GM12872 (cell line): Measurements from ENCODE around the gene STAP1.

Source experiments
- TF ChIP-seq, protein P1 (sequence below): IDR thresholded peaks from 3 replicates; pipeline ENCODE4 v1.5.1; 2011; ENCODE audit warnings: low read depth, mild to moderate bottlenecking, low read length, moderate library complexity; ENCODE audit not compliant: insufficient read depth

STAP1 gene

GRCh38 chr4:67533112-67533511 lies 25.4 kb upstream of the STAP1 start:
- TF ChIP-seq, protein P1, sequence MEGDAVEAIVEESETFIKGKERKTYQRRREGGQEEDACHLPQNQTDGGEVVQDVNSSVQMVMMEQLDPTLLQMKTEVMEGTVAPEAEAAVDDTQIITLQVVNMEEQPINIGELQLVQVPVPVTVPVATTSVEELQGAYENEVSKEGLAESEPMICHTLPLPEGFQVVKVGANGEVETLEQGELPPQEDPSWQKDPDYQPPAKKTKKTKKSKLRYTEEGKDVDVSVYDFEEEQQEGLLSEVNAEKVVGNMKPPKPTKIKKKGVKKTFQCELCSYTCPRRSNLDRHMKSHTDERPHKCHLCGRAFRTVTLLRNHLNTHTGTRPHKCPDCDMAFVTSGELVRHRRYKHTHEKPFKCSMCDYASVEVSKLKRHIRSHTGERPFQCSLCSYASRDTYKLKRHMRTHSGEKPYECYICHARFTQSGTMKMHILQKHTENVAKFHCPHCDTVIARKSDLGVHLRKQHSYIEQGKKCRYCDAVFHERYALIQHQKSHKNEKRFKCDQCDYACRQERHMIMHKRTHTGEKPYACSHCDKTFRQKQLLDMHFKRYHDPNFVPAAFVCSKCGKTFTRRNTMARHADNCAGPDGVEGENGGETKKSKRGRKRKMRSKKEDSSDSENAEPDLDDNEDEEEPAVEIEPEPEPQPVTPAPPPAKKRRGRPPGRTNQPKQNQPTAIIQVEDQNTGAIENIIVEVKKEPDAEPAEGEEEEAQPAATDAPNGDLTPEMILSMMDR = no peak

DNA sequence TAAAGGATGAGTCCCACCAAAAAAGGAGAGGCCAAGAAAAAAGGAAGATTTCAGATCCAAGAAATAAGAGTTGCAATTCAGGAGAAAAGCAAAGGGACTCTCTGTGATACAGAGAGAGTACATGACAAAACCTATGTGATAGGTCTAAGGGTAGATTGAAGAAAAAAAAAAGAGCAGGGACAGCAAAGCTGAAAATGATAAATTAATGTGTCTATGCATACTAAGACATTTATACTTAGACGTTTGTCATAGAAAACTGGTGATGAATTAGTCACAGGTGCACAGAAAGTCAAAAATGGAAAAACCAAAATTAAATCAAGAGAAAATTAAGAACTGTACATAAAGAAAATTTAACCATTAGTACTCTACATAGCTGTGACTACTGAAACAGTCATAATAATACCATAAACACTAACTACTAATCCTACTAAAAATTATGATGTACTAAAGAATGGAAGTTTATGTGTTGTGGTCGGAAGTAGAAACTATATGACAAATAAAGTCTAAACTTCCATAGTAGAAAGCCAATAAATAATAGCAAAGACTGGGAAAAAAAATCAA lies 23.2 kb upstream of the STAP1 start:
- TF ChIP-seq, protein P1 = no peak

- TF ChIP-seq, protein P1 = no peak
Measured at GRCh38 chr4:67539830-67540229, 18.7 kb upstream of the STAP1 start.

GRCh38 chr4:67542076-67542475 lies 16.5 kb upstream of the STAP1 start:
- TF ChIP-seq, protein P1 = no peak

DNA sequence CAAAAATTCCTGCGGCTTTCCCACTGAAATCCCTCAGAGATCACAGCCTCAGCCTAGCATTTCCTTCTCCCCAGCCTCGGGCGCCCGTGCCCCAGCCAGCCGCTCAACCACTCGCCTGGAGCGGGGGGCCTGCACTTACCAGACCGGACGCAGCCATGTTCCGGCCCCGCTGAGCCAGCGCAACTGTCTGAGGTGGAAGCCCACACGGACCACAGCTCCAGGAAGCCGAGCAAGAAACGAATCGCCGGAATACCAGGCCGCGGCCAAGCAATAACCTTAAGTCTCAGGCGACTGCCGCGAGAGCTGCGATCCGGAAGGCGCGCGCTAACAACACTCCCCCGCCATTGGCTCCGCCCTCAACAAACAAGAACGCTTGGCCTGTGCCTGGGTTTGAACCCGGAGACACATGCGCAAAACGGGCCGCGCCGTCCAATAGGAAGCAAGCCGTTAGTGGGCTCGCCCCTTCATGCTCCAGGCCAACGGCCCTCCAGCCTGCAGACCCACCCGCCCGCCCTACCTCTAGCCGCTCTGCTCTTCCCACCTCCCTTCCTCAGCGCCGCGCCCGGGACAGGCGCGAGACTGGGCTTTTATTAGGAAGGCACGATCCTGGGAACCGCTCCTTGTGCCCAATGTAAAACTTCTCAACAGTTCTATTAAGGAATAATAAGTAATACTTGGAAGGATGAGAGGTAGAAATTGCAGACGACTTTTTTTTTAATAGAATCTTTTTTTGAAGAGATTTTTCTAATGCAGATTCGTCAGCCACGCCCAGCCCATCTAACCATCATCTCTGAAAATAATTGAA lies 13.1 kb upstream of the STAP1 start, which contains the start of gene CENPC:
Gene CENPC, minus strand, starts transcription at position 305 of the 805 bp plus-strand sequence. Its CDS starts 148 bp downstream, at position 157.
- TF ChIP-seq, protein P1 = no peak

- TF ChIP-seq, protein P1 = no peak
Measured at GRCh38 chr4:67546004-67546356, 12.5 kb upstream of the STAP1 start.

DNA sequence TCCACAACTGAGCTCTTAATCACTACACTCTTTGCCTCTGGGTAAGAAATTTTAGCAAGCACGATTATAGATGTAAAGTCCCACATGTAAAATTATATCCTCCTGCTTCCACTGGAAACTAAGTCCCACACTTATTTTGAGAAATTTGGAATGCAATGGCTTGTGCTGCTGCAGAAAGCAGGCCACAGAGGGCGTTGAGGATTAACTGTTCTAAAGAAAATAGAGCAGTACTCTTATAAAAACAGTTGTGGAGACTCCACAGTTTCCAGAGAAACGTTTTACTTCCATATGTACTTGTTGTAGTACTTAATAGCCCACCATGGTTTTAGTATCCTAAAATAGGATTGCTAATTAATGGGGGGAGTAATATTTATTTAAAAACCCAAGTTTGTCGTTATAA lies 11.6 kb upstream of the STAP1 start:
- TF ChIP-seq, protein P1 = no peak
